ENCODE data around the gene SLC22A23.

DNA sequence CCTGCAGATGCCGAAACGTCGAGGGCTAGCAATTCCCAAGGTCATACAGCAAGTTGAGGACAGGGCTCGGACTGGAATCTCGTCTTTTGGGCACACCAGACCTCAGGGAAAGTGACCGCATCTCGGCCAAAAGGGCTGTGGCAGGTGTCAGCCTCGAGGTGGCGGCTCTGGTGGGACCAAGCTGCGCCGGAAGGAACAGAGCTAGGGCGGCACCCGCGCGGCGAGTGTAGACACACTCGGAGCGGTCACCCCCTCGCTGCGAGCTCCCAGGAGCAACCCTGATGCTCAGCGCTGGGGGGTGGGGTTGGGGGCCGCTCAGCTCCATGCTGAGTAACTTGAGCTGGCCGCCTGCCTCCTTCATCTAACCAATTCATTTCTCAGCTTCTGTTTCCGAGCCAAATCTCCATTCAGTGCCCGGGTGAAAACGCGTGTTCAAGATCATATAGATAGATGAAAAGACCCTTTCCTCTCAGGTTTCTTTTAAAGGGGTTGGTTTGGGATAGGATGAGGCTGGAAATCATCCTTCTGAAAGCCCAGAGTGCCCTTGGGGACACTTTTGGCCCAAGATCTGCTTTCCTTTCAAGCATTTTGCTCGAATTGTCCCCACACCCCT is 227.2 kb downstream of the SLC22A23 start:
- TF ChIP-seq TAF1 (IDR thresholded peaks at IDR 0.05; ENCODE audit: low read depth), result no peak
- TF ChIP-seq EP300 (IDR thresholded peaks at IDR 0.05; ENCODE audit: borderline replicate concordance), result no peak
- no peak for TF ChIP-seq FOXM1 (IDR thresholded peaks at IDR 0.05; ENCODE audit: borderline replicate concordance, low read depth)
- no peak for TF ChIP-seq MAX (IDR thresholded peaks at IDR 0.05)
- TF ChIP-seq CREB1 (IDR thresholded peaks at IDR 0.05; ENCODE audit: low read depth), result no peak
- TF ChIP-seq TCF12 (IDR thresholded peaks at IDR 0.05; ENCODE audit: low read depth), result no peak
